K562 (cell line): ENCODE measurements around the gene QKI. TPM values are rescaled to one million over a fixed set of nuclear protein-coding genes. Genes with fewer than 3 reads are reported as not detected.

Experiments used
- ASH1L ChIP-seq: fragments of 450-650 bp; IDR thresholded peaks from 2 replicates; pipeline ENCODE4 v1.6.1; 2018; ENCODE audit warnings: borderline replicate concordance, mild to moderate bottlenecking, low read depth; ENCODE audit not compliant: partially characterized antibody
- RERE ChIP-seq: sonication (generic); formaldehyde crosslinking; IDR thresholded peaks from 2 replicates; pipeline ENCODE4 v1.8.0; 2023; ENCODE audit warnings: missing genetic modification reagents, mild to moderate bottlenecking, borderline replicate concordance
- ZNF239 ChIP-seq: fragments of 250-450 bp; sonication (Bioruptor Pico); IDR thresholded peaks from 2 replicates; pipeline ENCODE4 v1.4.0; 2020; ENCODE audit warnings: mild to moderate bottlenecking
- ZNF589 ChIP-seq: fragments of 200-800 bp; sonication (Bioruptor generic); IDR thresholded peaks from 2 replicates; pipeline ENCODE4 v1.6.1; 2016; ENCODE audit warnings: low read depth, missing genetic modification characterization, missing compliant biosample characterization
- polyA plus RNA-seq, 8 experiments: library from polyadenylated mRNA; depleted of rRNA in 4 of 8; stranded (reverse) in 5 of 8; unstranded in 3 of 8; fragments of >200 nt; fragmentation: Nextera tagmentation in 2 of 8; fragmentation: Illumina TruSeq in 1 of 8; extraction: Ambion mirVana in 2 of 8; extraction: Trizol in 1 of 8; gene quantifications; 2 replicates each; pipeline versions ENCODE4 v1.2.1 to v1.2.3, GENCODE V29; 2011 to 2014; ENCODE audit warnings: inconsistent platforms in 1 of 8, missing spikeins in 1 of 8
- total RNA-seq, 7 experiments: library from RNA; depleted of rRNA in 6 of 7; stranded (reverse); fragments of >200 nt in 6 of 7; fragmentation: Illumina TruSeq in 2 of 7; extraction: Trizol in 2 of 7; gene quantifications; 2 replicates each; pipeline versions ENCODE4 v1.2.1 to v1.2.3, GENCODE V29; 2011 to 2021; ENCODE audit warnings: low replicate concordance in 1 of 7
- TF ChIP-seq, protein P1 (sequence below): fragments of 200-600 bp; sonication (generic); IDR thresholded peaks from one replicate; pipeline ENCODE4 v1.6.1; 2012; ENCODE audit warnings: mild to moderate bottlenecking, low read depth, low read length, inconsistent platforms
- TF ChIP-seq, protein P2 (sequence below): sonication (generic); formaldehyde crosslinking; IDR thresholded peaks from 2 replicates; pipeline ENCODE4 v1.8.0; 2023; ENCODE audit warnings: mild to moderate bottlenecking, missing genetic modification reagents

The QKI gene
- total and polyA plus RNA-seq, 9 of the 15 experiments (the other 6 are each of a cell fraction or from before 2014, with no cell fraction given): 20.4 to 215 (median 123) TPM

- TF ChIP-seq, protein P1, sequence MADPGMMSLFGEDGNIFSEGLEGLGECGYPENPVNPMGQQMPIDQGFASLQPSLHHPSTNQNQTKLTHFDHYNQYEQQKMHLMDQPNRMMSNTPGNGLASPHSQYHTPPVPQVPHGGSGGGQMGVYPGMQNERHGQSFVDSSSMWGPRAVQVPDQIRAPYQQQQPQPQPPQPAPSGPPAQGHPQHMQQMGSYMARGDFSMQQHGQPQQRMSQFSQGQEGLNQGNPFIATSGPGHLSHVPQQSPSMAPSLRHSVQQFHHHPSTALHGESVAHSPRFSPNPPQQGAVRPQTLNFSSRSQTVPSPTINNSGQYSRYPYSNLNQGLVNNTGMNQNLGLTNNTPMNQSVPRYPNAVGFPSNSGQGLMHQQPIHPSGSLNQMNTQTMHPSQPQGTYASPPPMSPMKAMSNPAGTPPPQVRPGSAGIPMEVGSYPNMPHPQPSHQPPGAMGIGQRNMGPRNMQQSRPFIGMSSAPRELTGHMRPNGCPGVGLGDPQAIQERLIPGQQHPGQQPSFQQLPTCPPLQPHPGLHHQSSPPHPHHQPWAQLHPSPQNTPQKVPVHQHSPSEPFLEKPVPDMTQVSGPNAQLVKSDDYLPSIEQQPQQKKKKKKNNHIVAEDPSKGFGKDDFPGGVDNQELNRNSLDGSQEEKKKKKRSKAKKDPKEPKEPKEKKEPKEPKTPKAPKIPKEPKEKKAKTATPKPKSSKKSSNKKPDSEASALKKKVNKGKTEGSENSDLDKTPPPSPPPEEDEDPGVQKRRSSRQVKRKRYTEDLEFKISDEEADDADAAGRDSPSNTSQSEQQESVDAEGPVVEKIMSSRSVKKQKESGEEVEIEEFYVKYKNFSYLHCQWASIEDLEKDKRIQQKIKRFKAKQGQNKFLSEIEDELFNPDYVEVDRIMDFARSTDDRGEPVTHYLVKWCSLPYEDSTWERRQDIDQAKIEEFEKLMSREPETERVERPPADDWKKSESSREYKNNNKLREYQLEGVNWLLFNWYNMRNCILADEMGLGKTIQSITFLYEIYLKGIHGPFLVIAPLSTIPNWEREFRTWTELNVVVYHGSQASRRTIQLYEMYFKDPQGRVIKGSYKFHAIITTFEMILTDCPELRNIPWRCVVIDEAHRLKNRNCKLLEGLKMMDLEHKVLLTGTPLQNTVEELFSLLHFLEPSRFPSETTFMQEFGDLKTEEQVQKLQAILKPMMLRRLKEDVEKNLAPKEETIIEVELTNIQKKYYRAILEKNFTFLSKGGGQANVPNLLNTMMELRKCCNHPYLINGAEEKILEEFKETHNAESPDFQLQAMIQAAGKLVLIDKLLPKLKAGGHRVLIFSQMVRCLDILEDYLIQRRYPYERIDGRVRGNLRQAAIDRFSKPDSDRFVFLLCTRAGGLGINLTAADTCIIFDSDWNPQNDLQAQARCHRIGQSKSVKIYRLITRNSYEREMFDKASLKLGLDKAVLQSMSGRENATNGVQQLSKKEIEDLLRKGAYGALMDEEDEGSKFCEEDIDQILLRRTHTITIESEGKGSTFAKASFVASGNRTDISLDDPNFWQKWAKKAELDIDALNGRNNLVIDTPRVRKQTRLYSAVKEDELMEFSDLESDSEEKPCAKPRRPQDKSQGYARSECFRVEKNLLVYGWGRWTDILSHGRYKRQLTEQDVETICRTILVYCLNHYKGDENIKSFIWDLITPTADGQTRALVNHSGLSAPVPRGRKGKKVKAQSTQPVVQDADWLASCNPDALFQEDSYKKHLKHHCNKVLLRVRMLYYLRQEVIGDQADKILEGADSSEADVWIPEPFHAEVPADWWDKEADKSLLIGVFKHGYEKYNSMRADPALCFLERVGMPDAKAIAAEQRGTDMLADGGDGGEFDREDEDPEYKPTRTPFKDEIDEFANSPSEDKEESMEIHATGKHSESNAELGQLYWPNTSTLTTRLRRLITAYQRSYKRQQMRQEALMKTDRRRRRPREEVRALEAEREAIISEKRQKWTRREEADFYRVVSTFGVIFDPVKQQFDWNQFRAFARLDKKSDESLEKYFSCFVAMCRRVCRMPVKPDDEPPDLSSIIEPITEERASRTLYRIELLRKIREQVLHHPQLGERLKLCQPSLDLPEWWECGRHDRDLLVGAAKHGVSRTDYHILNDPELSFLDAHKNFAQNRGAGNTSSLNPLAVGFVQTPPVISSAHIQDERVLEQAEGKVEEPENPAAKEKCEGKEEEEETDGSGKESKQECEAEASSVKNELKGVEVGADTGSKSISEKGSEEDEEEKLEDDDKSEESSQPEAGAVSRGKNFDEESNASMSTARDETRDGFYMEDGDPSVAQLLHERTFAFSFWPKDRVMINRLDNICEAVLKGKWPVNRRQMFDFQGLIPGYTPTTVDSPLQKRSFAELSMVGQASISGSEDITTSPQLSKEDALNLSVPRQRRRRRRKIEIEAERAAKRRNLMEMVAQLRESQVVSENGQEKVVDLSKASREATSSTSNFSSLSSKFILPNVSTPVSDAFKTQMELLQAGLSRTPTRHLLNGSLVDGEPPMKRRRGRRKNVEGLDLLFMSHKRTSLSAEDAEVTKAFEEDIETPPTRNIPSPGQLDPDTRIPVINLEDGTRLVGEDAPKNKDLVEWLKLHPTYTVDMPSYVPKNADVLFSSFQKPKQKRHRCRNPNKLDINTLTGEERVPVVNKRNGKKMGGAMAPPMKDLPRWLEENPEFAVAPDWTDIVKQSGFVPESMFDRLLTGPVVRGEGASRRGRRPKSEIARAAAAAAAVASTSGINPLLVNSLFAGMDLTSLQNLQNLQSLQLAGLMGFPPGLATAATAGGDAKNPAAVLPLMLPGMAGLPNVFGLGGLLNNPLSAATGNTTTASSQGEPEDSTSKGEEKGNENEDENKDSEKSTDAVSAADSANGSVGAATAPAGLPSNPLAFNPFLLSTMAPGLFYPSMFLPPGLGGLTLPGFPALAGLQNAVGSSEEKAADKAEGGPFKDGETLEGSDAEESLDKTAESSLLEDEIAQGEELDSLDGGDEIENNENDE: no peak
- TF ChIP-seq ZNF589 (CRISPR knock-in tag) (peak; percentile 89), ASH1L (no peak), RERE (no peak), ZNF239 (CRISPR knock-in tag) (no peak)
- TF ChIP-seq, protein P2, sequence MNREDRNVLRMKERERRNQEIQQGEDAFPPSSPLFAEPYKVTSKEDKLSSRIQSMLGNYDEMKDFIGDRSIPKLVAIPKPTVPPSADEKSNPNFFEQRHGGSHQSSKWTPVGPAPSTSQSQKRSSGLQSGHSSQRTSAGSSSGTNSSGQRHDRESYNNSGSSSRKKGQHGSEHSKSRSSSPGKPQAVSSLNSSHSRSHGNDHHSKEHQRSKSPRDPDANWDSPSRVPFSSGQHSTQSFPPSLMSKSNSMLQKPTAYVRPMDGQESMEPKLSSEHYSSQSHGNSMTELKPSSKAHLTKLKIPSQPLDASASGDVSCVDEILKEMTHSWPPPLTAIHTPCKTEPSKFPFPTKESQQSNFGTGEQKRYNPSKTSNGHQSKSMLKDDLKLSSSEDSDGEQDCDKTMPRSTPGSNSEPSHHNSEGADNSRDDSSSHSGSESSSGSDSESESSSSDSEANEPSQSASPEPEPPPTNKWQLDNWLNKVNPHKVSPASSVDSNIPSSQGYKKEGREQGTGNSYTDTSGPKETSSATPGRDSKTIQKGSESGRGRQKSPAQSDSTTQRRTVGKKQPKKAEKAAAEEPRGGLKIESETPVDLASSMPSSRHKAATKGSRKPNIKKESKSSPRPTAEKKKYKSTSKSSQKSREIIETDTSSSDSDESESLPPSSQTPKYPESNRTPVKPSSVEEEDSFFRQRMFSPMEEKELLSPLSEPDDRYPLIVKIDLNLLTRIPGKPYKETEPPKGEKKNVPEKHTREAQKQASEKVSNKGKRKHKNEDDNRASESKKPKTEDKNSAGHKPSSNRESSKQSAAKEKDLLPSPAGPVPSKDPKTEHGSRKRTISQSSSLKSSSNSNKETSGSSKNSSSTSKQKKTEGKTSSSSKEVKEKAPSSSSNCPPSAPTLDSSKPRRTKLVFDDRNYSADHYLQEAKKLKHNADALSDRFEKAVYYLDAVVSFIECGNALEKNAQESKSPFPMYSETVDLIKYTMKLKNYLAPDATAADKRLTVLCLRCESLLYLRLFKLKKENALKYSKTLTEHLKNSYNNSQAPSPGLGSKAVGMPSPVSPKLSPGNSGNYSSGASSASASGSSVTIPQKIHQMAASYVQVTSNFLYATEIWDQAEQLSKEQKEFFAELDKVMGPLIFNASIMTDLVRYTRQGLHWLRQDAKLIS (CRISPR knock-in tag): no peak
Measured at GRCh38 chr6:163585932-163586437, 171.5 kb downstream of the QKI start (continued).
